GM18951 (cell line): ENCODE data around the gene ELMOD1.
"Not testable (repeated sequence)": the region's sequence is repeated elsewhere in the genome, so short reads cannot be mapped to it uniquely, and the experiment has no call there.

Source experiments
- POLR2A ChIP-seq: IDR thresholded peaks from 4 replicates; pipeline ENCODE4 v1.6.1; 2011; ENCODE audit warnings: mild to moderate bottlenecking; ENCODE audit not compliant: insufficient read length, insufficient read depth; ENCODE audit errors: extremely low read depth
- in situ Hi-C: fragments of 300-500 bp; cut with MboI; formaldehyde crosslinking; loops from one replicate; pipeline ENCODE4 v1.12.0; 2022; ENCODE audit warnings: low sequenced_read_pairs, mixed read lengths, inconsistent platforms; ENCODE audit not compliant: unreplicated experiment

ELMOD1 gene

DNA sequence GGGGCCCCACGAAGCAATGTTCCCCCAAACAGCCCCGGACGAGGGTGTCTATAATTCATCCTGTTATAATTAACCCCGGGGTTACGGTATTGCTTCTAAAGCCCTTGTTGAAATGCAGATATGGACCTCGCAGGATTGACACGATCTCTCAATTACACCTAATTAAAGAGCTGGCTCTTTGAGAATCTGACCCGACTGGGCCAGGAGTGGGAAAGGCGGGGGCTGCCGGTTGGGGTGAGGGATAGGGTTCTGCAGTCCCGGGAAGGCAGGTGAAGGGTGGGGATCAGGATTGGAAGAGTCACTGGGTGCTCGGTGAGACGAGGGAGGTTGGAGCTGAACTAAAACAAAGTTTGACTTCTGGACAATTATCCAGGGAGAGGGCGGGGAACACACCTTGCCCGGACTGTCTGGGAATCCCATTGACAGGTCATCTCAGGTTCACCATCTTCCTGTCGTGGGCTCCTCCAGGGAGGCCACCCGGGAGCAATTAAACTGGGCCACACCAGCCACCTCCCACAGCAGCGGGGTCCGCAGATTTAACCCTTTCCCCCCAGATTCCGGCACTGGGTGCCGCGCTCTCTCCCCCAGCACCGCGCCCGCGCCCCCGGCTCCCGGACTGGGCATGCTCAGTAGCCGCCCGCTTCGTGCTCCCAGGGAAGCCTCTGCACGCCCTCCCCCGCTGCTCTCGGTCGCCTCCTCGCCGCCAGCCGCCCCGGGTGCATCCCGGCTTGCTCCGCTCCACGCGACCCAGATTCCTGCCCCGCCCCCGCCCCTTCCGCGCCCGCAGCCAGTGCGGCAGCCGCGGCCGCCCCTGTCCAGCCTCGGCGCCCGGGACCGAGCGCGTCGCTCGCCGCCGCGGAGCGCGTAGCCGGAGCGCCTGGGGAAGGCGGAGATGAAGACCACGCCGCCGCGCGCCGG, at the start of gene ELMOD1:
ELMOD1 (plus strand) TSS at position 688 of the 918 bp plus-strand sequence. CDS start 27,043 bp downstream, outside the sequence.
- TF ChIP-seq POLR2A = no peak
- in situ Hi-C loops = no loop called here

DNA sequence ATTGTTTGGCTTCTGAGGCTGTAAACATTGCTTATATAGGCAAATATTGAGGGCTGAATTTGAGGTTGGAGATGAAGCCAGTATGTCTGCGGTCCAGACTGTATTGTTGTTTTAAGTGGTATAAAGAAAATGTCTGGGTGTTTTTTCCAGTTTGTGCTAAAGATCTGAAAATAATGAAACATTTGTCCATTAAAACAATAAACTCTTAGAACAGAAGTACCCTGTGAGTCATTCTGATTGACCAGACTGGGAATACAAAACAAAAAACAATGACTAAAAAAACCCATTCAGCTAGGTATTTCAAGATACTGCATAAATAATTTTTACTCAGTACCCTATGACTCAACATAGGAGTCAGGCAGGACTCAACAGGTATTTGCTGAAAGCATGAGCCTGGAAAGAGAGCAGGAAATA, 45.8 kb upstream of the ELMOD1 start:
- in situ Hi-C loops = no loop called here
- no peak for TF ChIP-seq POLR2A

DNA sequence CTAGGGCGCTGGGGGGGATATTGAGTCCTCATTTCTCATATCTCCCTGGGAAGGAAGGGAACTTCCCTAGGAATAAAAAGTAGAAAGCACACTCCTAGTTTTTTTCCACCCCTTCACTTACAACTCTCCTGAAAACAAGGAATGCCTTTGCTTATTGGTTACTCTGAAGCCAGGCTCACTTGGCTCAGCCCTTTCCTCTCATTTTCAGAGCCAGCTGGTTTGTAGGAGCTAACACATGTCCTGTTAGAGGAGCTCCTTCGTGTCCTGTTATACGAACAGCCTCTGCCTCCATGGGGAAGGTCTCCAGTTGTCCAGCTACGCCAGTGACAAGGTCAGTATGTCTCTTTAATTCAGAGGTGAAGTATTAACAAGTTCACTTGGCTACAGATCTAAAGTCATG, 43.0 kb upstream of the ELMOD1 start:
- in situ Hi-C loops = no loop called here
- no peak for TF ChIP-seq POLR2A

- no peak for TF ChIP-seq POLR2A
- in situ Hi-C loops = no loop called here
These were observed 41.5 kb upstream of the ELMOD1 start for GRCh38 chr11:107549253-107549953.

GRCh38 chr11:107549954-107550285, 41.0 kb upstream of the ELMOD1 start:
- no peak for TF ChIP-seq POLR2A
- in situ Hi-C loops = loop anchor here (10.0 kb wide), 1 partner anchor 135 kb away; no protein-coding TSS in a partner anchor

DNA sequence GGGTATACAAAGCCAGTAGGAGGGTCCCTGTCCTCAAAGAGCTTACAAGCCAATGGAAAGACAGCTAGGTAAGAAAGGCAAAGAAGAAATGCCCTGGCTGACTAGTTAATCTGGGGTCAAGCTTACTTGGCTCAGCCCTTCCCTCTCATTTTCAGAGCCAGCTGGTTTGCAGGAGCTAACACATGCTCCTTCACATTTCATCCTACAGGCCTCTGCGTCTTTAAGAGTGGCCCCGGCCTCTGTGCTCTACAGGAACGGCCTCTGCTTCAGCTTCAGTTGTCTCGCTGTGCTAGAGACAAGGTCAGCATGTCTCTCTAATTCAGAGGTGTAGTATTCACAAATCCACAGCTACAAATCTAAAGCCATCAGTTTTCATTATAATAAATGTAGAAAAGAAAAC, 40.6 kb upstream of the ELMOD1 start:
- in situ Hi-C loops = loop anchor here (10.0 kb wide), 1 partner anchor 134 kb away; no protein-coding TSS in a partner anchor
- TF ChIP-seq POLR2A = no peak

DNA sequence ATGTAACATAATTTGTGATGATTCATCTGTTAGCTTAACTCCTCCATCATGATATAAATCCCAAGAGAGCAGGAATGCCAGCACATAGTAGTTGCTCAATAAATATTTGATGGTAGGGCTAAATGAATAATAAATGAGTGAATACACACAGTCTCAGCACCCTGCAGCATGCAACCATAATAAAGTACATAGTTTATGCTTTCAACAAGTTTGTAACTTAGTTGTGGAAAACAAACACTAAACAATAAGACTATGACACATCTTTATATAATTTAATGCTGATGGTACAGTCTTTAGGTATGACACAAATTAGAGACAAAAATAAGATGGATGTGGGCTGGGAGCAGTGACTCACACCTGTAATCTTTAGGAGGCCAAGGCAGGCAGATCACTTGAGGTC, 29.3 kb upstream of the ELMOD1 start:
- in situ Hi-C loops = no loop called here
- TF ChIP-seq POLR2A = no peak

DNA sequence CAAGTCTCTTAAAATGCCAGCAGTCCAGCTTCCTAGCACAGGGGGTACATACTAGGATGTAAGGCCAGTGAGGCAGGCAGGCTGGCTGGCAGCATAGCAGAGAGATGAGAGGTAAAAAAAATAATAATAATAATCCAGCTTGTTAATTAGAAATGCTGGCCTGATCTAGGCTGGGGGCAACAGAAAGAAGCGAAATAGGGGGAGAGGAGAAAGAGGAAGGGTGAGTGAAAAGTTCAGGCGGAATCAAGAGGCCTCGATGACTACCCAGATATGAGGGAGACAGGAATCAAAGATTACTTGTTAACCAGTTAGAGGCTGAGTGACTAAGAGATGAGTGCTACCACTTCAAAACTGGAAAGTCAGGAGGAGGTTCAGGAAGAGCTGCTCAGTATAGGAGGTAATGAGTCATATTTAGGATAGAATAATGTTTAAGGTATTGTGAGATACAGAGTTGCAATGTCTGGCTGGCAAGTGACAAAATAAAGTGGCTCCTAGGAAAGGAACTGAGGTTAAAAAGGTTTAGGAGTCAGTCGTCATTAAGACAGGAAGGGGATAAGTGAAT, 28.2 kb upstream of the ELMOD1 start:
- in situ Hi-C loops = no loop called here
- no peak for TF ChIP-seq POLR2A

- no peak for TF ChIP-seq POLR2A
- in situ Hi-C loops = no loop called here
These were observed 27.2 kb upstream of the ELMOD1 start for GRCh38 chr11:107563702-107564101.

- in situ Hi-C loops = no loop called here
- no peak for TF ChIP-seq POLR2A
These were observed 26.1 kb upstream of the ELMOD1 start for GRCh38 chr11:107564877-107565218.

- in situ Hi-C loops = no loop called here
- TF ChIP-seq POLR2A = peak; percentile 63
These were observed 25.6 kb upstream of the ELMOD1 start, which contains the start of gene ALKBH8 for GRCh38 chr11:107565219-107565937. Gene ALKBH8 (minus strand): TSS chr11:107565735. CDS start chr11:107560893, 4,842 bp downstream.

DNA sequence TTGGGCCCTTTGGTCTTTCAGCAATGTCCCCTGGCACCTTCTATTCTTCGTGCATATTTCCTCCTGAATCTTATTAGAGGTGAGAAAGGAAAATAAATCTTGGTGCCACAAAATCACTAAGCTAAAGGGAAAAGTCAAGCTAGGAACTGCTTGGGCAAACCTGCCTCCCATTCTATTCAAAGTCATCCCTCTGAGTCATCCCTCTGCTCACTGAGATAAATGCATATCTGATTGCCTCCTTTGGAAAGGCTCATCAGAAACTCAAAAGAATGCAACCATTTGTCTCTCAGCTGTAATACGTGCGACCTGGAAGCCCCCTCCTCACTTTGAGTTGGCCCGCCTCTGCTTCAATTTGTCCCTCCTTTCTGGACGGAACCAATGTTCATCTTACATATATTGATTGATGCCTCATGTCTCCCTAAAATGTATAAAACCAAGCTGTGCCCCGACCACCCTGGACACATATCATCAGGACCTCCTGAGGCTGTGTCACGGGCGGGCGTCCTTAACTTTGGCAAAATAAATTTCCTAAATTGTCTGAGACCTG, 24.9 kb upstream of the ELMOD1 start:
- in situ Hi-C loops = not testable (repeated sequence)

- TF ChIP-seq POLR2A = no peak
- in situ Hi-C loops = no loop called here
These were observed 24.4 kb upstream of the ELMOD1 start for GRCh38 chr11:107566569-107566968.
